GM18951 (cell line): ENCODE results near the gene PSMD1.
"Not testable (repeated sequence)": the region's sequence is repeated elsewhere in the genome, so short reads cannot be mapped to it uniquely, and the experiment has no call there.

Source experiments
- POLR2A ChIP-seq: IDR thresholded peaks from 4 replicates; pipeline ENCODE4 v1.6.1; 2011; ENCODE audit warnings: mild to moderate bottlenecking; ENCODE audit not compliant: insufficient read length, insufficient read depth; ENCODE audit errors: extremely low read depth
- in situ Hi-C: fragments of 300-500 bp; cut with MboI; formaldehyde crosslinking; loops from one replicate; pipeline ENCODE4 v1.12.0; 2022; ENCODE audit warnings: low sequenced_read_pairs, mixed read lengths, inconsistent platforms; ENCODE audit not compliant: unreplicated experiment

Gene PSMD1

GRCh38 chr2:231053846-231054245, 2.8 kb upstream of the PSMD1 start:
- in situ Hi-C loops: no loop called here
- TF ChIP-seq POLR2A: no peak

- in situ Hi-C loops: no loop called here
- TF ChIP-seq POLR2A: no peak
Measured at GRCh38 chr2:231057590-231057989, 923 bp downstream of the PSMD1 start.

- in situ Hi-C loops: no loop called here
- no peak for TF ChIP-seq POLR2A
Measured at GRCh38 chr2:231058761-231059550, 2.3 kb downstream of the PSMD1 start.

GRCh38 chr2:231059756-231060155, 3.1 kb downstream of the PSMD1 start:
- in situ Hi-C loops: no loop called here
- no peak for TF ChIP-seq POLR2A

- no peak for TF ChIP-seq POLR2A
- in situ Hi-C loops: no loop called here
Measured at GRCh38 chr2:231062776-231063175, 6.1 kb downstream of the PSMD1 start.

GRCh38 chr2:231063347-231063746, 6.7 kb downstream of the PSMD1 start:
- TF ChIP-seq POLR2A: no peak
- in situ Hi-C loops: no loop called here

- in situ Hi-C loops: no loop called here
- TF ChIP-seq POLR2A: no peak
Measured at GRCh38 chr2:231065966-231066365, 9.3 kb downstream of the PSMD1 start.

GRCh38 chr2:231067531-231067930, 10.9 kb downstream of the PSMD1 start:
- in situ Hi-C loops: not testable (repeated sequence)

- no peak for TF ChIP-seq POLR2A
- in situ Hi-C loops: no loop called here
Measured at GRCh38 chr2:231068525-231069222, 12.0 kb downstream of the PSMD1 start.

GRCh38 chr2:231069379-231070054, 12.8 kb downstream of the PSMD1 start:
- in situ Hi-C loops: no loop called here

GRCh38 chr2:231084565-231084964, 27.9 kb downstream of the PSMD1 start:
- in situ Hi-C loops: no loop called here
- no peak for TF ChIP-seq POLR2A

More at GRCh38 chr2:231069379-231070054, 12.8 kb downstream of the PSMD1 start:
- TF ChIP-seq POLR2A: no peak

- in situ Hi-C loops: no loop called here
- no peak for TF ChIP-seq POLR2A
Measured at GRCh38 chr2:231088754-231089153, 32.1 kb downstream of the PSMD1 start.

- TF ChIP-seq POLR2A: no peak
- in situ Hi-C loops: no loop called here
Measured at GRCh38 chr2:231093933-231094332, 37.3 kb downstream of the PSMD1 start.
